Measurements from ENCODE around the gene ABCB9. TPM values are rescaled to one million over a fixed set of nuclear protein-coding genes. Genes with fewer than 3 reads are reported as not detected.
A peak's percentile ranks its signal among the peaks of the same experiment; 100 is the strongest.

Gene ABCB9
- total RNA-seq, 4 donors from 2014 or later, result 4.9 to 6.8 (median 5.3) TPM

DNA sequence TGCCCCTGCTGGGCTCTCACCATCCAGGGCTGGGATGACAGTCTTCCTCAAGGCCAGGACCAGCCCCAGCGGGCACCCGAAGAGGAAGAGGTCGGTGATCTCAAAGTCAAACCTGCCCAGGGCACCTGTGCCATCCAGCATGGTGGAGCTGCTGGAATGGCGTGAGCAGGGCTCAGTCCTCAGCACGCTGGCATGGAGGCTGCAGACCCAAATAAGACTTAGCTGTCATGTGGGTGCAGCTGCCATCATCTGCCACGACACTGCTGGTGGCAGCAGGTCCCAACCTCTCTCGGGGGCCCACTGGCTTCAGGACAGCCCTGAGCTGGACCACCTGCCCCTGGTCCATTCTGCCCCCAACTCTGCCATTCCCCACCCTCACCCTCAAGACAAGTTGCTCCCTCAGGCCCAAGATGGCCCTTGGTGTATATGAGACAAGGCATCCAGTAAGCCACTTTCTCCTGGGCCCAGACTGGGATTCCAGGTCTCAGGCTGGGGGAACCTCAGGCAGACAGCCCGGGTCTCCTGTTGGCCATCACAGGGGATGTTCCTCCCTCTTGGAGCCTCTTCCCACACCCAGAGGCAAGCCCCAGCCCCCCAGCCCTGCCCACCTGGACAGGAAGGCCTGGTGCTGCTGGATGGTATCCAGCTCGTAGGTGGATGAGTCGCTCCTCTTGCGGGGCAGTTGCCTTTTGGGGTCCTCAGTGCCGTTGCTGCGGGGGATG, 28.7 kb upstream of the ABCB9 start:
- Histone ChIP-seq H3K4me3 (replicated peaks in 1 of 3) (no peak overlapping the region), H3K9me3 (no peaks in the 10 kb centered on the region), H3K4me1 (peaks cover 5% of the 10 kb centered on the region in 2 donors), H3K36me3 (no peaks in the 10 kb centered on the region), H3K27ac (no peak overlapping the region), H3K27me3 (no peaks in the 10 kb centered on the region)
- intact Hi-C loops (cut with DNase I), result no loop called here
- TF ChIP-seq, protein P1, sequence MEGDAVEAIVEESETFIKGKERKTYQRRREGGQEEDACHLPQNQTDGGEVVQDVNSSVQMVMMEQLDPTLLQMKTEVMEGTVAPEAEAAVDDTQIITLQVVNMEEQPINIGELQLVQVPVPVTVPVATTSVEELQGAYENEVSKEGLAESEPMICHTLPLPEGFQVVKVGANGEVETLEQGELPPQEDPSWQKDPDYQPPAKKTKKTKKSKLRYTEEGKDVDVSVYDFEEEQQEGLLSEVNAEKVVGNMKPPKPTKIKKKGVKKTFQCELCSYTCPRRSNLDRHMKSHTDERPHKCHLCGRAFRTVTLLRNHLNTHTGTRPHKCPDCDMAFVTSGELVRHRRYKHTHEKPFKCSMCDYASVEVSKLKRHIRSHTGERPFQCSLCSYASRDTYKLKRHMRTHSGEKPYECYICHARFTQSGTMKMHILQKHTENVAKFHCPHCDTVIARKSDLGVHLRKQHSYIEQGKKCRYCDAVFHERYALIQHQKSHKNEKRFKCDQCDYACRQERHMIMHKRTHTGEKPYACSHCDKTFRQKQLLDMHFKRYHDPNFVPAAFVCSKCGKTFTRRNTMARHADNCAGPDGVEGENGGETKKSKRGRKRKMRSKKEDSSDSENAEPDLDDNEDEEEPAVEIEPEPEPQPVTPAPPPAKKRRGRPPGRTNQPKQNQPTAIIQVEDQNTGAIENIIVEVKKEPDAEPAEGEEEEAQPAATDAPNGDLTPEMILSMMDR (IDR thresholded peaks at IDR 0.05), result no peak
- no peak for TF ChIP-seq POLR2A (IDR thresholded peaks at IDR 0.05)
- WGBS, 2 donors, result 87 to 96% methylated on average over 7 to 9 of the region's 13 CpGs
- no peak for DNase-seq

DNA sequence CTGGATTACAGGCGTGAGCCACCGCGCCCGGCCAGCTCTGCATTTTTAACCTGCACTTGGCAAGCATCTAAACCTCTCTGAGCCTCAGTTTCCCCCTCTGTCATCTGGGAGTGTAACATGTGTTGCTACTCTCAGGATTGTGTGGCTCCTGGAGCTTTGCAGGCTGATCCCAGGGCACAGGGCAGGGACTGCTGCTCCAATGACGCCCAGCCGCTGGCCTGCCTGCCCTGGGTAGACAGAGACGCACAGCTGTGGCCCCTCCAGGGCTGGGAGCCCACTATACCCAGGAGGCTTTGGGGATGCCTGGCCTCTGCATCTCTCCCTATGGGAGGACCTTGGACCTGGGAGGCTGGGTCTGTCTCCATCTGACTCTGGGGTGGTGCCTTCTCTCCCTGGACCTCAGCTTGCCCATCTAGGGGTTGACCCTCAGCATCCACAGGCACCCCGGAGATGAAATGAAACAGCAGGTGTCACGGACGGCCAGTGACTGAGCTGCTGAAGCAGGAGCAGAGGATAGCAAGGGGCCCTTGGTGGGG, 27.9 kb upstream of the ABCB9 start:
- TF ChIP-seq, protein P1 (IDR thresholded peaks at IDR 0.05), result no peak
- TF ChIP-seq POLR2A (IDR thresholded peaks at IDR 0.05), result no peak
- no peak for DNase-seq
- Histone ChIP-seq H3K27ac (no peak overlapping the region), H3K9me3 (no peaks in the 10 kb centered on the region), H3K27me3 (no peaks in the 10 kb centered on the region), H3K36me3 (no peaks in the 10 kb centered on the region), H3K4me1 (peaks cover 5% of the 10 kb centered on the region in 2 donors), H3K4me3 (replicated peaks in 1 of 3) (no peak overlapping the region)
- 93 to 97% methylated on average over 9 to 10 of the region's 10 CpGs for WGBS, 2 donors
- intact Hi-C loops (cut with DNase I), result no loop called here

DNA sequence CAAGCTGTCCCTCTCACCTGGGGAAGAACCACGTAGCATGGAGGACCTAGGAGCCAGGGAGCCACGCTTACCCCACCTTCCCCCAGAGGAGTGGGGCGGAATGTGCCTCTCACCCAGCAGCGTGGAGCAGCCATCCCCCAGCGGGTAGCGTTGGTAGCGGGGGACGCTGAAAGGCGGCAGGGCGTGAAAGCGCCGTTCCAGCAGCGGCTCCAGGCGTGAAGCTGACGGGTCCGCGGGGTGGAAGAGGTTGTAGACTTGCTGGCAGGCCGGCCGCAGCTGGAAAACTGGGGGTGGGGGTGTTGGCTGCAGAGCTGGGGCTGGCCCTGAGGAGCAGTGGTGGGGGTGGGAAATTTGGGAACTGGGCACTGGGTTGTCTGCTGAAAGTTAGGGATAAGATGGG, 26.1 kb upstream of the ABCB9 start:
- Histone ChIP-seq H3K4me1 (peaks cover 5% of the 10 kb centered on the region in 2 donors), H3K36me3 (no peaks in the 10 kb centered on the region), H3K27ac (no peak overlapping the region), H3K27me3 (no peaks in the 10 kb centered on the region), H3K9me3 (no peaks in the 10 kb centered on the region), H3K4me3 (replicated peaks in 1 of 3) (no peak overlapping the region)
- intact Hi-C loops (cut with DNase I), result no loop called here
- no peak for TF ChIP-seq POLR2A (IDR thresholded peaks at IDR 0.05)
- TF ChIP-seq, protein P1 (IDR thresholded peaks at IDR 0.05), result no peak
- peak in 1 of 2 donors; percentile 26 for DNase-seq
- WGBS, 2 donors, result 71 to 72% methylated on average over 19 of the region's 19 CpGs

DNA sequence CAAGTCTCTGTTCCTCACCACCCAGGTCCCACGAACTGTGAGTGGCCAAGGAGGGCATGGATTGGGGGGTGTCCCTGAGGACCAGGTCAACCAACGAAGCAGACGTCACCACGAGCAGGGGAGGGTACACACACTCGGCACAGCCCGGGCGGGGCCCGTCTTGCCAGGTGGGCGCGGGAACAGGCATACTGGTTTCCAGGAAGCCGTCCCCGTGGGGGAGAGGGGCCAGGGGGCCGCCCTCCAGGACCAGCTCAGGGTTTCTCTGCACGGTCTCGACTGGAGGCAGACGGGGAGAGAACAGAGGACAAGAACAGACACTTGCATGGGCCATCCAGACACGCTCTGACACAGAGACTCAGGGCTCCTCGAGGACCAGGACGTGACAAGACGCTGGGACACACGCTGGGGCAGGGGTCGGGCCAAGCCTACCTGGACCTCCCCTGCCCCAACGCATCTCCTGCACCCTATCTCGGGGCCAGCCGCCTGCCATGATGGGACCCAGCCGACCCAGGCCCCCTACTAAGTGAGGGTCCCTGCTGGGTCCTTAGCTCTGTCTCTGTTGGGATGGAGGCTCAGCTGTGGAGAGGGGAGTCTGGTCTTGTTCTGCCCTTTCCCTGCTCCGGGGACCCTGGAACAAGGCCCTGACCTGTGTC, 25.5 kb upstream of the ABCB9 start:
- 92 to 93% methylated on average over 15 to 18 of the region's 27 CpGs for WGBS, 2 donors
- no peaks in the 10 kb centered on the region for H3K9me3 ChIP-seq
- no peak overlapping the region for H3K4me3 ChIP-seq (replicated peaks in 1 of 3)
- no peak for DNase-seq
- H3K27ac ChIP-seq, result no peak overlapping the region
- no peaks in the 10 kb centered on the region for H3K27me3 ChIP-seq
- H3K36me3 ChIP-seq, result no peaks in the 10 kb centered on the region
- TF ChIP-seq, protein P1 (IDR thresholded peaks at IDR 0.05), result no peak
- no peak for TF ChIP-seq POLR2A (IDR thresholded peaks at IDR 0.05)
- peaks cover 5% of the 10 kb centered on the region in 2 donors for H3K4me1 ChIP-seq
- intact Hi-C loops (cut with DNase I), result no loop called here
